Tibial nerve (tissue), 4 donors: Measurements from ENCODE around the gene KCNK2.

ENCODE experiments used
- CTCF ChIP-seq, 5 experiments: fragments of 200-600 bp in 3 of 5; fragments of 450-650 bp in 2 of 5; sonication (generic) in 3 of 5; IDR thresholded peaks; one replicate each; pipeline ENCODE4 v1.5.1; 2016 to 2019; ENCODE audit warnings: antibody characterized with exemption in 5 of 5, mild to moderate bottlenecking in 3 of 5, moderate library complexity in 2 of 5
- EP300 ChIP-seq, 2 donors: sonication (generic); formaldehyde crosslinking; IDR thresholded peaks; one replicate each; pipeline ENCODE4 v1.6.1; 2017; ENCODE audit warnings: antibody characterized with exemption in 2 of 2, mild to moderate bottlenecking in 1 of 2
- POLR2A ChIP-seq, 2 donors: fragments of 450-650 bp; IDR thresholded peaks; one replicate each; pipeline ENCODE4 v1.6.1; 2017; ENCODE audit warnings: antibody characterized with exemption in 2 of 2, mild to moderate bottlenecking in 2 of 2, moderate library complexity in 2 of 2

GRCh38 chr1:215109171-215109570 is 26.6 kb downstream of the KCNK2 start:
- TF ChIP-seq CTCF (IDR thresholded peaks at IDR 0.05) (no peak), POLR2A (IDR thresholded peaks at IDR 0.05) (no peak), EP300 (IDR thresholded peaks at IDR 0.05) (no peak)
